ENCODE measurements around the gene TAF1B.
A peak's percentile ranks its signal among the peaks of the same experiment; 100 is the strongest.
"Not testable (repeated sequence)": the region's sequence is repeated elsewhere in the genome, so short reads cannot be mapped to it uniquely, and the experiment has no call there.

Gene TAF1B

GRCh38 chr2:9847140-9847539, 3.9 kb downstream of the TAF1B start:
- TF ChIP-seq, protein P1, sequence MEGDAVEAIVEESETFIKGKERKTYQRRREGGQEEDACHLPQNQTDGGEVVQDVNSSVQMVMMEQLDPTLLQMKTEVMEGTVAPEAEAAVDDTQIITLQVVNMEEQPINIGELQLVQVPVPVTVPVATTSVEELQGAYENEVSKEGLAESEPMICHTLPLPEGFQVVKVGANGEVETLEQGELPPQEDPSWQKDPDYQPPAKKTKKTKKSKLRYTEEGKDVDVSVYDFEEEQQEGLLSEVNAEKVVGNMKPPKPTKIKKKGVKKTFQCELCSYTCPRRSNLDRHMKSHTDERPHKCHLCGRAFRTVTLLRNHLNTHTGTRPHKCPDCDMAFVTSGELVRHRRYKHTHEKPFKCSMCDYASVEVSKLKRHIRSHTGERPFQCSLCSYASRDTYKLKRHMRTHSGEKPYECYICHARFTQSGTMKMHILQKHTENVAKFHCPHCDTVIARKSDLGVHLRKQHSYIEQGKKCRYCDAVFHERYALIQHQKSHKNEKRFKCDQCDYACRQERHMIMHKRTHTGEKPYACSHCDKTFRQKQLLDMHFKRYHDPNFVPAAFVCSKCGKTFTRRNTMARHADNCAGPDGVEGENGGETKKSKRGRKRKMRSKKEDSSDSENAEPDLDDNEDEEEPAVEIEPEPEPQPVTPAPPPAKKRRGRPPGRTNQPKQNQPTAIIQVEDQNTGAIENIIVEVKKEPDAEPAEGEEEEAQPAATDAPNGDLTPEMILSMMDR (conservative IDR thresholded peaks at IDR 0.05; ENCODE audit: low read depth): no peak
- POLR2A ChIA-PET (ENCODE audit: low non-redundant PET): interaction anchor here (0.5 to 0.6 kb wide), 2 partner anchors 95 to 97 kb away, joined by 3 to 9 read pairs; no protein-coding TSS in a partner anchor
- peak; percentile 16 for DNase-seq (ENCODE audit: low spot score)
- H3K27ac ChIP-seq: peak overlapping the region; percentile 63
- CTCF ChIA-PET: interaction anchor here (1.0 to 2.3 kb wide), 5 partner anchors 9 to 137 kb away, joined by 3 to 12 read pairs (median 6); no protein-coding TSS in a partner anchor

GRCh38 chr2:9852881-9853280, 9.6 kb downstream of the TAF1B start:
- TF ChIP-seq, protein P1 (conservative IDR thresholded peaks at IDR 0.05; ENCODE audit: low read depth): no peak
- peak overlapping the region; percentile 62 for H3K27ac ChIP-seq
- ChIA-PET POLR2A (ENCODE audit: low non-redundant PET) (no interaction called here), CTCF (no interaction called here)
- no peak for DNase-seq (ENCODE audit: low spot score)

- POLR2A ChIA-PET (ENCODE audit: low non-redundant PET): no interaction called here
- TF ChIP-seq, protein P1 (conservative IDR thresholded peaks at IDR 0.05; ENCODE audit: low read depth): no peak
- DNase-seq (ENCODE audit: low spot score): no peak
- no peak overlapping the region for H3K27ac ChIP-seq
- CTCF ChIA-PET: no interaction called here
These were observed 14.8 kb downstream of the TAF1B start for GRCh38 chr2:9857814-9858729.

GRCh38 chr2:9858730-9859068, 15.4 kb downstream of the TAF1B start:
- ChIA-PET POLR2A (ENCODE audit: low non-redundant PET) (no interaction called here), CTCF (no interaction called here)
- DNase-seq (ENCODE audit: low spot score): no peak
- TF ChIP-seq, protein P1 (conservative IDR thresholded peaks at IDR 0.05; ENCODE audit: low read depth): no peak
- no peak overlapping the region for H3K27ac ChIP-seq

GRCh38 chr2:9860922-9861580, 17.8 kb downstream of the TAF1B start:
- H3K27ac ChIP-seq; POLR2A ChIA-PET (ENCODE audit: low non-redundant PET); CTCF ChIA-PET; DNase-seq (ENCODE audit: low spot score): not testable (repeated sequence)

DNA sequence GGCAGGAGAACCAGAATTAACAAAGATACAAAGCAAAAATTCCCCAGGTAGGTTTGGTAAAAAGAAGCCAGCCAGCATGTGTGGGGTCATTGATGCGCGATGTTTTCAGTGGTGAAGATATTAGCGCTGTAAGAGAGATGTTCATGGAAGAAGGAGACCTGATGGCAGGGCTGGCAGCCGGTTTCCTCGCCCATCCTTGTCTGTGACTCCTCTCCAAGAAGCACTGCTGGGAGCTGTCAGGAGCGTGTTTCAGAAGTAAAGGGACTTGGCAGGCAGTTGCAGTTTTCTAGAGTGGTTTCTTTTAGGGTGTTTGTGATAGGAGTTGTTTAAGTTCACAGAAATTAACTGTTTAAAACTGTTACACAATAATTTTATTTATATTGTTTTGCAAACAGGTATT, 24.6 kb downstream of the TAF1B start:
- 0 out of 2 replicates have a peak overlapping the region, but pooled peaks have one; percentile 24 for H3K27ac ChIP-seq
- CTCF ChIA-PET: no interaction called here
- no peak for DNase-seq (ENCODE audit: low spot score)
- POLR2A ChIA-PET (ENCODE audit: low non-redundant PET): no interaction called here
- TF ChIP-seq, protein P1 (conservative IDR thresholded peaks at IDR 0.05; ENCODE audit: low read depth): no peak

GRCh38 chr2:9873337-9873736, 30.1 kb downstream of the TAF1B start:
- no peak overlapping the region for H3K27ac ChIP-seq
- POLR2A ChIA-PET (ENCODE audit: low non-redundant PET): no interaction called here
- CTCF ChIA-PET: interaction anchor here (0.8 kb wide), 1 partner anchor 43 kb away, joined by 3 read pairs; no protein-coding TSS in a partner anchor
- TF ChIP-seq, protein P1 (conservative IDR thresholded peaks at IDR 0.05; ENCODE audit: low read depth): no peak
- no peak for DNase-seq (ENCODE audit: low spot score)

All from RWPE1 (cell line).